ENCODE results near the gene PPP1R26. TPM values are rescaled to one million over a fixed set of nuclear protein-coding genes. Genes with fewer than 3 reads are reported as not detected.

Gene PPP1R26
- polyA plus RNA-seq, 3 donors: 0.56 to 4.7 (median 0.60) TPM

DNA sequence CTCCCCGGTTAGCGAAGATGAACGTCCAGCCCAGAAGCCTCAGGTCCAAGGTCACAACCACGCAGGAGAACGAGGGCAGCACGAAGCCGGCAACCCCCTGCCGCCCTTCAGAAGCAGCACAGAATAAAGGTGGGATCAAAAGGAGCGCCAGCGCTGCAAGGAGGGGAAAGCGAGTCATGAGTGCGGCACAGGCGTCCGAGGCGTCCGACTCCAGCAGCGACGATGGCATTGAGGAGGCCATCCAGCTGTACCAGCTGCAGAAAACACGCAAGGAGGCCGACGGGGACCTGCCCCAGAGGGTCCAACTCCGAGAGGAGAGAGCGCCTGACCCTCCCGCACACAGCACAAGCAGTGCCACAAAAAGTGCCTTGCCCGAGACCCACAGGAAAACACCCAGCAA is 5.8 kb downstream of the PPP1R26 start:
- Mint-ChIP-seq H3K4me3 (no peak overlapping the region), H3K27ac (no peak overlapping the region), H3K27me3 (ENCODE audit: low read depth in 3 of 3) (peaks cover 4 to 16% (median 6%) of the 10 kb centered on the region in 3 donors), H3K36me3 (peaks cover 32 to 45% of the 10 kb centered on the region in 2 donors), H3K9me3 (no peaks in the 10 kb centered on the region), H3K4me1 (peaks cover 8% of the 10 kb centered on the region)
- Histone ChIP-seq H3K36me3 (replicated peaks in 1 of 2; ENCODE audit: control insufficient read depth in 1 of 2, insufficient read depth in 2 of 2, low read length in 2 of 2) (peaks cover 23 to 43% of the 10 kb centered on the region in 2 donors), H3K79me2 (ENCODE audit: insufficient read depth, low read length) (peaks cover 4% of the 10 kb centered on the region), H3K27me3 (ENCODE audit: control insufficient read depth in 2 of 2, insufficient read depth in 2 of 2, low read length in 2 of 2) (peaks cover 0 to 6% of the 10 kb centered on the region in 2 donors), H3K4me1 (ENCODE audit: control insufficient read depth in 1 of 2, insufficient read depth in 2 of 2, low read length in 2 of 2) (peaks cover 10% of the 10 kb centered on the region in 2 donors), H3K9ac (ENCODE audit: insufficient read depth, low read length, poor library complexity, severe bottlenecking) (no peak overlapping the region), H3K4me3 (replicated peaks in 1 of 3; ENCODE audit: low read depth in 2 of 3, low read length in 3 of 3) (no peak overlapping the region), H3K4me2 (replicated peaks; ENCODE audit: extremely low read depth, low read length, poor library complexity, severe bottlenecking) (no peak overlapping the region), H3K9me3 (replicated peaks in 1 of 2; ENCODE audit: control insufficient read depth in 1 of 2, insufficient read depth in 1 of 2, low read length in 2 of 2) (no peaks in the 10 kb centered on the region), H3K27ac (ENCODE audit: low read depth in 1 of 2, low read length in 2 of 2) (no peak overlapping the region), H2AFZ (ENCODE audit: insufficient read depth, low read depth, low read length, poor library complexity, severe bottlenecking) (no peak overlapping the region), H4K20me1 (ENCODE audit: insufficient read depth, low read length) (peaks cover 5% of the 10 kb centered on the region)
- DNase-seq: no peak
- TF ChIP-seq, protein P1, sequence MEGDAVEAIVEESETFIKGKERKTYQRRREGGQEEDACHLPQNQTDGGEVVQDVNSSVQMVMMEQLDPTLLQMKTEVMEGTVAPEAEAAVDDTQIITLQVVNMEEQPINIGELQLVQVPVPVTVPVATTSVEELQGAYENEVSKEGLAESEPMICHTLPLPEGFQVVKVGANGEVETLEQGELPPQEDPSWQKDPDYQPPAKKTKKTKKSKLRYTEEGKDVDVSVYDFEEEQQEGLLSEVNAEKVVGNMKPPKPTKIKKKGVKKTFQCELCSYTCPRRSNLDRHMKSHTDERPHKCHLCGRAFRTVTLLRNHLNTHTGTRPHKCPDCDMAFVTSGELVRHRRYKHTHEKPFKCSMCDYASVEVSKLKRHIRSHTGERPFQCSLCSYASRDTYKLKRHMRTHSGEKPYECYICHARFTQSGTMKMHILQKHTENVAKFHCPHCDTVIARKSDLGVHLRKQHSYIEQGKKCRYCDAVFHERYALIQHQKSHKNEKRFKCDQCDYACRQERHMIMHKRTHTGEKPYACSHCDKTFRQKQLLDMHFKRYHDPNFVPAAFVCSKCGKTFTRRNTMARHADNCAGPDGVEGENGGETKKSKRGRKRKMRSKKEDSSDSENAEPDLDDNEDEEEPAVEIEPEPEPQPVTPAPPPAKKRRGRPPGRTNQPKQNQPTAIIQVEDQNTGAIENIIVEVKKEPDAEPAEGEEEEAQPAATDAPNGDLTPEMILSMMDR (IDR thresholded peaks at IDR 0.05): no peak
- WGBS (ENCODE audit: insufficient coverage): 95% methylated on average over 25 of the region's 25 CpGs
- intact Hi-C loops (cut with micrococcal nuclease): no loop called here

DNA sequence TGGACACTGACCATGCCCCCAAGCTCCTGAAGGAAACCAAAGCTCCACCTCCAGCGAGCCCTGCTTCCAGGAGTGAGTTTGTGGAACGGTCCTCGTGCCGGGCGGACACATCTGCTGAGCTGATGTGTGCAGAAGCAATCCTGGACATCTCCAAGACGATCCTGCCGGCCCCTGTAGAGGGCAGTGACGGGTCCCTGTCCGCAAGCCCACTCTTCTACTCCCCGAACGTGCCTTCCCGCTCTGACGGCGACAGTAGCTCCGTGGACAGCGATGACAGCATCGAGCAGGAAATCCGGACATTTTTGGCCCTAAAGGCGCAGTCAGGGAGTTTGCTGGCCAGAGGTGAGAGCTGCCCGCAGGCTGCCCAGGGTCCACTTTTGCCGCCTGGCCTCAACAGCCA is 6.2 kb downstream of the PPP1R26 start:
- peaks cover 3 to 11% (median 5%) of the 10 kb centered on the region in 3 donors for H3K27me3 Mint-ChIP-seq (ENCODE audit: low read depth in 3 of 3)

More for the DNA sequence above, 6.2 kb downstream of the PPP1R26 start:
- Histone ChIP-seq H3K9me3 (replicated peaks in 1 of 2; ENCODE audit: control insufficient read depth in 1 of 2, insufficient read depth in 1 of 2, low read length in 2 of 2) (no peaks in the 10 kb centered on the region), H3K4me1 (ENCODE audit: control insufficient read depth in 1 of 2, insufficient read depth in 2 of 2, low read length in 2 of 2) (peaks cover 5 to 6% of the 10 kb centered on the region in 2 donors), H4K20me1 (ENCODE audit: insufficient read depth, low read length) (peaks cover under 1% of the 10 kb centered on the region), H3K4me3 (replicated peaks in 1 of 3; ENCODE audit: low read depth in 2 of 3, low read length in 3 of 3) (no peak overlapping the region), H3K27me3 (ENCODE audit: control insufficient read depth in 2 of 2, insufficient read depth in 2 of 2, low read length in 2 of 2) (peaks cover 0 to 1% of the 10 kb centered on the region in 2 donors), H3K27ac (ENCODE audit: low read depth in 1 of 2, low read length in 2 of 2) (no peak overlapping the region), H3K36me3 (replicated peaks in 1 of 2; ENCODE audit: control insufficient read depth in 1 of 2, insufficient read depth in 2 of 2, low read length in 2 of 2) (peaks cover 23 to 43% of the 10 kb centered on the region in 2 donors), H3K79me2 (ENCODE audit: insufficient read depth, low read length) (peaks cover 2% of the 10 kb centered on the region), H3K9ac (ENCODE audit: insufficient read depth, low read length, poor library complexity, severe bottlenecking) (no peak overlapping the region), H2AFZ (ENCODE audit: insufficient read depth, low read depth, low read length, poor library complexity, severe bottlenecking) (no peak overlapping the region), H3K4me2 (replicated peaks; ENCODE audit: extremely low read depth, low read length, poor library complexity, severe bottlenecking) (no peak overlapping the region)
- DNase-seq: no peak
- peaks cover 32 to 45% of the 10 kb centered on the region in 2 donors for H3K36me3 Mint-ChIP-seq
- peaks cover 4% of the 10 kb centered on the region for H3K4me1 Mint-ChIP-seq
- no peak overlapping the region for H3K4me3 Mint-ChIP-seq
- 98% methylated on average over 19 of the region's 21 CpGs for WGBS (ENCODE audit: insufficient coverage)
- H3K9me3 Mint-ChIP-seq: no peaks in the 10 kb centered on the region
- H3K27ac Mint-ChIP-seq: no peak overlapping the region
- intact Hi-C loops (cut with micrococcal nuclease): no loop called here
- TF ChIP-seq, protein P1 (IDR thresholded peaks at IDR 0.05): no peak

All from CD14-positive monocyte (primary cell).